ENCODE data around the gene NUP160.
"Not testable (repeated sequence)": the region's sequence is repeated elsewhere in the genome, so short reads cannot be mapped to it uniquely, and the experiment has no call there.

Gene NUP160

DNA sequence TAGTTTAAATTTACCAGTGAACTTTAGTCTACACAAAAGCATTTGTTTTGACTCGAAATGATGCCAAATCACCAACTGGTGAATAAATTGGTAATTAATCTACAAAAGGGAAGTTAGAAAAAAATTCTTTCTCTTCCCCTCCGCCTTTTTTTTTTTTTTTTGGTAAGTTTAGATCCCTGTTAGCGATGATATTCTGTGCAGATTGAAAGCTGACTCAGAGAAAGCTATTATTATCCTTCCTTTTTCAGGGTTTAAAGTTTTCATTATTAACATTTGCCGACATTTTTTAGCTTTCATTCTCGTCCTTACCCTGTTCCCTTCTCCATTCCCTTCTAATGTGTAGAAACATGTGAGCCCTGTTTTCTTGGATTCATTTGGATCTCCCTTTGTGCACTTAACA lies 16.8 kb upstream of the NUP160 start:
- no peak overlapping the region for H3K4me3 ChIP-seq (ENCODE audit: low read depth, low read length)

DNA sequence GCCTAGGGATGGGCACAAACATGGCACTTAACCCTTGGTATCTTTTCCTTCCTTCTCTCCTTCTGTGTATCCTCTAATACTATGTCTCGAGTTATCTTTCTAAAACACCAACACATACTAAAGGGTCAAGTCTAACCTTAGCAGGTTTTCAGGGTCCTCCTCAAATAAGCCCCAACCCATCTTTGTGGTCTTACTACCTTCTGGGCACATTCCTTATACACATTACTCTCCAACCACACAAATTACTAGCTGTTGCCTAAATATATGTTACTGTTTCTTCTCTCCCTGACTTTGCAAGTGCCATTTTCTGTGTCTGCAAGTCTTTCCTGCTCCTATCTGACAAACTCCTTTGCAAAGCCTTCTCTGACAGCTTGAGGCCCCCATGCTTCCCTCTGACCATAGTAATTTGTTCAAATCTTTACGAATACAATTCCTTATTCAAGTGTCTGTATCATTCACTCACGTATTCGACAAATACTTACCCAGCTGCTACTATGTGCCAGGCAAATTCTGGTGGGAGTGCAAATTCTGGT lies 15.8 kb upstream of the NUP160 start:
- H3K4me3 ChIP-seq (ENCODE audit: low read depth, low read length): no peak overlapping the region

DNA sequence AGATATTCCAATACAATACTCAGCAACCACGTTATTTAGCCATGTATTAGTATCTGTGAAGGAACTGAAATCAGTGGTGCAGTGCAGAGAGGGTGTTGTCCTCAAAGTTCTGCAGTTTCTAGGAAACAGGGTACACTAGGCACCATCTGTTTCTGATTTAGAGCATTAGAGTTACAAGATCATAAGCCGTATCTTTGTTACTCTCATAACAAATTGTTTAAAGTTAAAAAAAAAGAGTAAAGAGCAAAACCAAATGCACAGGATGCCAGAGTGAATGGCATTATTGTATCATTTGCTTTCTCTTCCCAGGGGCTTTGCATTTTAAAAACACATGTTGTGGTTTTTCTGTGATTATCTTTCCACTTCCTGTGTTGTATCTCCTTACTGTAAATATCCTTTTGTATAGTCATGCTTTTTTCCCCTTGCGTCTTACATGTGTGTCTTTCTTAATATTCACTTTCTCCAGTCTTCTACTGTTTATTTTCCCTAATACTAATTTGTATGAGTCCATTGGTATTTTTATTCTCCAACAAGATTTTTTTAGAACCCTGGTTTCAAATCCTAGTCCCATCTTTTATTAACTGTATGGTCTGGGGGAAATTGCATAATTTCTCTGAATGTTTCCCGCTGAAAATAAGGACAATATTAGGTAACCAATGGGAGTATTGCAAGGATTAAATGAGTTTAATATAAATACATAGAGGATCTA lies 15.2 kb upstream of the NUP160 start:
- no peak overlapping the region for H3K4me3 ChIP-seq (ENCODE audit: low read depth, low read length)

DNA sequence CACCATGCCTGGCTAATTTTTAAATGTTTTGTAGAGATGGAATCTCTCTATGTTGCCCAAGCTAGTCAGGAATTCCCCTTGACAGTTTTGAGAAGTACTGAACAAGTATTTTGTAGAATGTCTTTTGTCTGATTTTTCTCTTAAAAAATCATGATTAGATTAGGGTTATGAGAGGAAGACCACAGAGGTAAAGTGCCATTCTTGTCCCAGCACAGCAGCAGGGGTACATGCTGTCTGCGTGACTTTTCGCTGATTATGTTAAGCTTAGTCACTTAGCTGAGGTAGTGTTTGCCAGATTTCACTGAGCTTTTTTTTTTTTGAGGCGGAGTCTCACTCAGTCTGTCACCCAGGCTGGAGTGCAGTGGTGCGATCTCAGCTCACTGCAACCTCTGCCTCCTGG lies 13.6 kb upstream of the NUP160 start:
- no peak overlapping the region for H3K4me3 ChIP-seq (ENCODE audit: low read depth, low read length)

DNA sequence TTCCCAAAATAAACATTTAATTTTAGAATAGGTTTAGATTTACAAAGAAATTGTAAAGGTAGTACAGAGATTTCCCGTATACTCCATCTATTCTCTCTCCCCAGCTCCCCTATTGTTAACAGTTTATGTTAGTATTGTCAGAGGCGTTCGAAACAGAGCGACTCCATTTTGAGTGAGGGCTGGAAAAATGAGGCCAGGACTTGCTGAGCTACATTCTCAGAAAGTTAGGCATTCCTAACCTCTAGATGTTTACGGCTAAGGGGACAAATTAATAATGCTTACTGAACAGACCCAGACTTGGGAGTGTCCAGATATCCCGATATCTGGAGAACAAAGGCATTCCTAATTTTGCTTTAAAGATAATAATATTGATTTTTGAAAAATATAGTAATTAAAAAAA lies 12.4 kb upstream of the NUP160 start:
- H3K4me3 ChIP-seq (ENCODE audit: low read depth, low read length): no peak overlapping the region

DNA sequence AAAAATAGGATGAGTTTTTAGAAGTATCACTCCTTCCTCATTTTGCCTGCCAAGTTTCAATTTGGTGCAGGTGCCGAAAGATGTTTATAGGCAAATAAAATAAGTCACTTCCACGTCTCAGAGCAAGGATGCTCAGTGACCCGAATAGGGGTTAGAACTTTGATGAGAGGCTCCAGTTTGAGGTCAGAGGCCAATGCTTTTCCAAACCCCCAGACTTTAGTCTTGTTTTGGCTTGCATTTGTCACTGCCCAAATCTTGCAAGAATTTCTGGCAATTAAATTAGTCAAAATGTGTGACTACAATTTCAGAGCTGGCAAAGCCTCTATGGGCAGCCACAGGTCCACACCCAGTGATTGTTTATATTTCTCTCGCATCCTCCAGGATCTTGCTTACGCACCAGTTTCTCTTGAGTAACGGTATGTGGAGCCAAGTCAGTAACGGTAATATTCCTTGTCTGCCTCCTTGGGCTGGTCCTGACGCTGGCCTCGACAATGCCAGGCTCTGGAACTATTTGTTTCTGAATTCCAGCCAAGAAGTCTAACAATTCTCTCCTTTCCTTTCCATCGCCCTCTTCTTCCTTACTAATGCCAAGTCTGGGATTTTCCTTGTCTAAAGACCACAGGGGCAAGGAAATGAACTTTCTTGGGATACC lies 9.9 kb upstream of the NUP160 start:
- H3K4me3 ChIP-seq (ENCODE audit: low read depth, low read length): no peak overlapping the region

DNA sequence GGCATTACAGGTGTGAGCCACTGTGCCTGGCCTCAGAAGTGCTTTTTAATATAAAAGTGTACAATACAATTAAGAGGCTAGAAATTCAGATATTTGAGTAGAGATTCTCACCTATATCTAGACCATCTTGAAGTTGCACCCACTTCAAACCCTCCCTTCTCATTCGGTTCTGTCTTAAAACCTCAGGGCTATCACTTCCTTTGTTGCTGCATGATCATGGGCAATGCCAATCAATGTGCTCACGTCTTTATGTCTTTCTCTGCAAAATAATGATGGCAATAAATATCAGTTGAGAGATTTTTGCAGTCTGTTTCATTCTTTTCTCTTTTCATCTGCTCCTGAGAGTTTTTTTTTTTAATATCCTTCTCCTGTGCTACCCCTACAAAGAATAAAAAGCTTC lies 9.3 kb upstream of the NUP160 start:
- no peak overlapping the region for H3K4me3 ChIP-seq (ENCODE audit: low read depth, low read length)

DNA sequence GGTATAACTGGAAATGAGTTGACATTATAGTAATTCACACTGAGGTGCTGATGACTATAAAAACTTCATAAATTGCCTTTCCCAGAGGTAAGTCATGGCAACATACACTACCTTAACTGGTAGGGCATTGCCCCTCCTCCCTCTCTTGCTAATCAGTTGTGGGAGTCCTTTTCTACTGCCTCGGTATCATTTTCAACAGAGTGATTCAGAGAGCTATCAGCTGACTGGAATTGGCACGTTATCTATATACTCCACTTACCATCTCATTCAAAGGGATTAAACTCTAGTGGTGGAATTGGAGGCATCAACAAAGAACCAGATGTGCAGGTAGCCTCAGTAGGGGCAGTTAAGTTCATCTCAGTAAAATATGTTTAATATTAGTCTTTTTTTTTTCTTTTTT lies 8.0 kb upstream of the NUP160 start:
- H3K4me3 ChIP-seq (ENCODE audit: low read depth, low read length): no peak overlapping the region

DNA sequence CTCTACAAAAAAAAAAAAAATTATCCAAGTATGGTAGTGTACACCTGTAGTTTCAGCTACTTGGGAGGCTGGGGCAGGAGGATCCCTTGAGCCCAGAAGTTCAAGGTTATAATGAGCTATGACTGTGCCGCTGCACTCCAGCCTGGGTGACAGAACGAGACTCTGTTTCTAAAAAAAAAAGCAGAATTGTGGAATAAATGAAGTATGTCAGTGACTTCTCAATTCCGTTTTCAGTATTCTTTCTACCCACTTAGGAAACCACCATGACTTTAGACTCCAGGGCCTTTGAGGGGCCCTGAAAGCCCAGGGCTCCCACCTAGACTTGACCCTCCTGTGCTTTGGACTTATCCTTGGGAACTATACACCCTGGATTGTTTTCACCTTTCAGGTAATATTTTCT lies 6.5 kb upstream of the NUP160 start:
- no peak overlapping the region for H3K4me3 ChIP-seq (ENCODE audit: low read depth, low read length)

DNA sequence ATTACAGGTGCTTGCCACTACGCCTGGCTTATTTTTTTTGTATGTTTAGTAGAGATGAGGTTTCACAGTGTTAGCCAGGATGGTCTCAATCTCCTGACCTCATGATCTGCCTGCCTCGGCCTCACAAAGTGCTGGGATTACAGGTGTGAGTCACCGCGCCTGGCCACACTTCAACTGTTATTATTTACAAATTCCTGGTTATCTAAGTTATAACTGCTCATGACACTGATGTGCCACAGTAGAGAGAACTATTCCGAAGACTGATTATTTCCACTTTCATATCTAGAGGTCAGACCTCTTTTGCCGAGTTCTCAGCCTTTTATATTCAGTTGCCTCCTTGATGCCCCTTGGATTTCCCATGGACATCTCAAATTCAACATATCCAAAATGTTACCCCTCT lies 3.9 kb upstream of the NUP160 start:
- no peak overlapping the region for H3K4me3 ChIP-seq (ENCODE audit: low read depth, low read length)

DNA sequence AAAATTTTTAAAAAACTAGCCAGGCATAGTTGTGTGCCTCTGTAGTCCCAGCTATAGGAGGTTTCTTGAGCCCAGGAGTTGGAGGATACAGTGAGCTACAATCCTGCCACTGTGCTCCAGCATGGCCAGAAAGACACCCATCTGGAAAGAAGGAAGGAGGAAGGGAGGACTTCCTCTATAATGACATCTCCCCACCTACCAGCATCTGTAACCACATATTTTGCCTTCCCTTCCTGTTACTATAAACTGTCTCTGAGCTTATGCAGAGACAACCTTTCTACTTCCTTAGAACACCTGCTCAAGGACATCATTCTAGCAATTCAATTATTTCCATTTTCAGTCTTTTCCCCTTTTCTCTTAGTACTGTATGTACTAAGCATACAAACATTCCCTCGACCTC lies 2.2 kb upstream of the NUP160 start:
- no peak overlapping the region for H3K4me3 ChIP-seq (ENCODE audit: low read depth, low read length)

DNA sequence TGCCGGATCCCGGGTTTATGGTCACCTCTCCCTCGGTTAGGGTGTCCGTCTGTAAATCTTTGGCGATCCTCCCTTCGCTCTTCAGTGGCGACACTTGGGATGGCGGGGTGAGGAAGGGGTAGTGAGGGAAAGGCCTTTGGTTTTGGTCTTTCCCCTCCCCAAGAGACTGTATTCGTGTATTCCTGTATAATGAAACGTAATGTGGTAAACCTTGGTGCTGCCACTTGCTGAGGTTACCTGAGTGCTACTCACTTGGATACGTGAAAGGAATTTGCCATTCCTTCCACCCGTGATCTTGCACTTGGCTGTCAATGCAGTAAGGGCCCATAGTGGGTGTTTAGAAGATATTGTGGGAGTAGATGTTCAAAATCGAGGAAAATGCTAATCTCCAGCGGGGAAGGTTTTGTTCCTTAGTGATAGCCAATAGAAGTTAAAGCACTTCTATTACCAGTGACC lies 578 bp upstream of the NUP160 start:
- H3K4me3 ChIP-seq (ENCODE audit: low read depth, low read length): peak overlapping the region; percentile 99

DNA sequence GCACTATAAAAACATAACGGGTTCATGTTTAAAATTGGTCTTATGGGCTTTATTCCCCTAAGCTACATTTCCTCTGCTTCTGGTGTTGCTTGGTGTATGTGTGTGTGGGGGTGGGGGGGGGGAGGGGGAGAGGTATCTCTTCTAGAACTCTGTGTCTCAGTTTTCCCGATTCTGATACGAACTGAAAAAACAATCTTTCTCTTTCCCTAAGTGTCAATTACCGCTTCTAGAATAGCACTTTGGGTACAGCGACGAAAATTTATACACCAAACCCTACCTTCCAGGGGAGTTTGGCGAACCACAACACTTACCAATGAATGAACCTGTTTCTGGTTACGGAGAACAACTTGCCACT lies 636 bp downstream of the NUP160 start:
- peak overlapping the region; percentile 99 for H3K4me3 ChIP-seq (ENCODE audit: low read depth, low read length)

DNA sequence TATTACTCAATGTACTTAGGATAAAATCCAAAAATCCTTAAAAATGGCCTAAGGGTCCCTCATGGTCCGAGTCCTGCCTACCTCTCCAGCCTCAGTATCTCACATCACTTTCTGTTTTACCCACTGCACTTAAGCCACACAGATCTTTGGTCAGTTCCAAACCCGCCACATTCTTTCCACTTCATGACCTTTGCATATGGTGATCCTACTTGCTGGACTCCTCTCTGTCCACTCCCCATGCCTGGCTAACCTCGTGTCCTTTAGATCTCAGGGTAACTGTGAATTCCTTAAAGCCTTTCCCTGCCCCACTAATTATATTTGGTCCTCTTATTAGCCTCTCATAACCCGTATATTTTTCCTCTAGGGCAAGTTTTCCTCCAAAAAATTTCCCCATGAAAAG lies 1.2 kb downstream of the NUP160 start:
- peak overlapping the region; percentile 99 for H3K4me3 ChIP-seq (ENCODE audit: low read depth, low read length)

DNA sequence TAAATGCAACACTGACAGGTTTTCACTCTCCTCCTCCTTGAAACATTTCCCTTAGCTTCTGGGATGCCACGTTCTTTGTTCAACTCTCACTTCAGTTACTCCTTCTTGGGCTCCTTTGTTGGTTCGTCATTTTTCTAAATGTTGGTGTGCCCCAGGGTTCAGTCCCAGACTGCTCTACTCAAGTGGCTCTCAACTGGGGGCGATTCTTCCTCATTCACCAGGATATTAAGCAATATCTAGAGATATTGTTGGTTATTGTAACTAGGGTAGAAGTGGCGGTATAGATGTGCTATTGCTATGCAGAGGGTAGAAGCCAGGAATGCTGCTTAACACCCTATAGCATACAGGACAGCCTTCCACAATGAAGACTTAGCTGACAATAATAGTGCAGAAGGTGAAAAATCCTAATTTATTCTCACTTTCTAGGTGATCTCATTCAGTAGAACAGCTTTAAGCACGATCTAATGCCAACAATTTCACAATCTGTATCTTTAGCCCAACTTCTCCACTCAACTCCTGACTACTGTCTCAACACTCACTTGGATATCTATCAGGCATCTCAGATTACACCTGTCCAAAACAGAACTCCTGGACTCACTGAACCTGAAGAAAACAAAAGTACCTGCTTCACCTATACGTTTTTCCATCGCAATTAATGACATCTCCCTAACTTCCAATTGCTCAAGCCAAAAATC lies 4.6 kb downstream of the NUP160 start:
- no peak overlapping the region for H3K4me3 ChIP-seq (ENCODE audit: low read depth, low read length)

DNA sequence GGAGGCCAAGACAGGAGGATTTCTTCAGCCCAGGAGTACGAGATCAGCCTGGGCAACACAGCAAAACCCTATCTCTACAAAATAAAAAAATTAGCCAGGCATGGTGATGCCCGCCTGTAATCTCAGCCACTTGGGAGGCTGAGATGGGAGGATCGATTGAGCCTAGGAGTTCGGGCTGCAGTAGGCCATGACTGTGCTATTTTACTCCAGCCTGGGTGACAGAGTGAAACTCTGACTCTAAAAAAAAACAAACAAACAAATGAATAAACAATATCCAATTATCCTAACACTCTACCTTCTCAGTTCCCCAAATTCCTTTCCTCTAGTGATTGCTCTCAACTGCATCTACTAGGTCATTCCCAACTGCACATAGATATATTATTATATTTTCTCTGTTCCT lies 5.4 kb downstream of the NUP160 start:
- H3K4me3 ChIP-seq (ENCODE audit: low read depth, low read length): no peak overlapping the region

DNA sequence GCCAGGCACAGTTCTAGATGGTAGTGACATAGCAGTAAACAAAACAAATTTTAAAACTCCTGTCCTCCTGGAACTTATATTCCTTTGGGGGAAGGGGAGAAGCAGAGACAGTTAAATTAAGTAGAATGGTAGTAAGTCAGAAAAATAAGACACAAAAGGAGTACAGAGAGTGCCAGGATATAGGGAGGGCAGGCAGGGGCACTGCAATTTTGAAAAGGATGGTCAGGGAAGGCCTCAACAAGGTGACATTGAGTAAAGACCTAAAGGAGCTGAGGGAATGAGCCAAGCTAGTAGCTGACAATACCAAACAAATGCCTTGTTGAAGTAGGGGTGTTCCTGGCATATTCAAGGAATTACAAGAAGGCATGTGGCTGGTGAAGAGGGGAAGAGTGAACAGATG lies 10.2 kb downstream of the NUP160 start:
- no peak overlapping the region for H3K4me3 ChIP-seq (ENCODE audit: low read depth, low read length)

DNA sequence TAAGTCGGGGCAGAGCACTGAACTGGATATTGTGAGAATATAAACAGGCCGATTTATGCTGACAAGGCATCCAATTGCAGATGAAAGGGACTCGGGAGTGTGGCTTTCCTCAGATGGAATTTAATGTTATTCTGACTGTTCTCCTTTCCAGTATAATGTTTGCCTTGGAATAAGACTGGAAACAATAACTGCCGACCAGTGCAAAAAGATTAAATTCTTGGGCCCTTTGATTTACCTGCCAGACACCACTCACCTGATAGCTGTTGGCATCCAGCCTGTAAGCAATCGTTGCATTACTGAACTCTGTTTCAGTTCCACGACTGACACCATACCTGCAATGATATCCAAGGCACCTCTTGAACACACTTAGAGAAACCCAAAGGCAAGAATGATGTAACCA lies 10.9 kb downstream of the NUP160 start:
- H3K4me3 ChIP-seq (ENCODE audit: low read depth, low read length): no peak overlapping the region

DNA sequence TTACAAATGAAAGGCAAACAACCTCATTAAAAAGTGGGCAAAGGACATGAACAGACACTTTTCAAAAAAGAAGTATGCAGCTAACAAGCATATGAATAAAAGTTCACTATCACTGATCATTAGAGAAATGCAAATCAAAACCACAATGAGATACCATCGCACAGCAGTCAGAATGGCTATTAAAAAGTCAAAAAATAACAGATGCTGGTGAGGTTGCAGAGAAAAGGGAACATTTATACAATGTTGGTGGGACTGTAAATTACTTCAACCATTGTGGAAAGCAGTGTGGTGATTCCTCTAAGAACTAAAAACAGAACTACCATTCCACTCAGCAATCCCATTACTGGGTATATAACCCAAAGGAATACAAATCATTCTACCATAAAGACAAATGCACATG lies 18.1 kb downstream of the NUP160 start:
- not testable (repeated sequence) for H3K4me3 ChIP-seq (ENCODE audit: low read depth, low read length)

DNA sequence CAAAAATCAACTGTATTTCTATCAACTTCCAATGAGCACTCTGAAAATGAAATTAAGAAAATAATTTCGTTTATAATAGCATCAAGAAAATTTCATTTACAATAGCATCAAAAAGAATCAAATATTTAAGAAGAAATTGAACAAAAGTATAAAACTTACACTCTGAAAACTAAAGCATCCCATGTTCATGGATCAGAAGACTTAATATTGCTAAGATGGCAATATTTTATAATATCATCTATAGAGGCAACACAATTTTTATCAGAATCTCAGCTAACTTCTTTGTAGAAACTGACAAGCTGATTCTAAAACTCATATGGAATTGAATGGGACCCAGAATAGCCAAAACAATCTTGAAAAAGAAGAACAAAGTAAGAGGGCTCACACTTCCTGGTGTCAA lies 19.9 kb downstream of the NUP160 start:
- H3K4me3 ChIP-seq (ENCODE audit: low read depth, low read length): no peak overlapping the region

DNA sequence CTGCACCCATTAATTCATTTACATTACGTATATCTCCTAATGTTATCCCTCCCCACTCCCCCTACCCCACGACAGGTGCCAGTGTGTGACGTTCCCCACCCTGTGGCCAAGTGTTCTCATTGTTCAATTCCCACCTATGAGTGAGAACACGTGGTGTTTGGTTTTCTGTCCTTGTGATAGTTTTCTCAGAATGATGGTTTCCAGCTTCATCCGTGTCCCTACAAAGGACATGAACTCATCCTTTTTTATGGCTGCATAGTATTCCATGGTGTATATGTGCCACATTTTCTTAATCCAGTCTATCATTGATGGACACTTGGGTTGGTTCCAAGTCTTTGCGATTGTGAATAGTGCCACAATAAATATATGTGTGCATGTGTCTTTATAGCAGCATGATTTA lies 25.5 kb downstream of the NUP160 start:
- not testable (repeated sequence) for H3K4me3 ChIP-seq (ENCODE audit: low read depth, low read length)

DNA sequence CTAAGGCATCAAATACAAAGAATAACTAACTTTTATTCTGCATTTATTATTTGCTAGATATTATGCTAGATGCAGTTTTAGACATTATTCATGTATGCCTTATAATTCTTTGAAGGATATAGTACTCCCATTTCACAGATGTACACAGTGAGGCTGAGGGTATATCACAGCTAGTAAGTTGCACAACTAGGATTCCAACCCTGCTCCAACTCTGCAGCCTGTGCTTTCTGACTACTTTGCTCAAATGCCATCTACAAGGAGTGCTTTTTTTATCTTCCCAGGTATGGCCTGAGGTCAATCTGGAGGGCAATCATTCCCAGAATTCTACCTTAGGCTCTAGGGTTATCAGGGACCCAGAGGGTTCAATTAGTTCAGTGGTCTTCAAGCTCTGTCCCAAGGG lies 28.4 kb downstream of the NUP160 start:
- H3K4me3 ChIP-seq (ENCODE audit: low read depth, low read length): no peak overlapping the region

Measured in iPS-11a (cell line).